ENCODE data around the gene CACNA2D2.
A peak's percentile ranks its signal among the peaks of the same experiment; 100 is the strongest.

CACNA2D2 gene

GRCh38 chr3:50389414-50389767 is 114.0 kb downstream of the CACNA2D2 start:
- DNase-seq = no peak

GRCh38 chr3:50388720-50389413 is 114.6 kb downstream of the CACNA2D2 start:
- no peak for DNase-seq

GRCh38 chr3:50388016-50388719 is 115.3 kb downstream of the CACNA2D2 start:
- no peak for DNase-seq

GRCh38 chr3:50385754-50386153 is 117.7 kb downstream of the CACNA2D2 start:
- no peak for DNase-seq

- no peak for DNase-seq
Measured at GRCh38 chr3:50383750-50384149, 119.7 kb downstream of the CACNA2D2 start.

DNA sequence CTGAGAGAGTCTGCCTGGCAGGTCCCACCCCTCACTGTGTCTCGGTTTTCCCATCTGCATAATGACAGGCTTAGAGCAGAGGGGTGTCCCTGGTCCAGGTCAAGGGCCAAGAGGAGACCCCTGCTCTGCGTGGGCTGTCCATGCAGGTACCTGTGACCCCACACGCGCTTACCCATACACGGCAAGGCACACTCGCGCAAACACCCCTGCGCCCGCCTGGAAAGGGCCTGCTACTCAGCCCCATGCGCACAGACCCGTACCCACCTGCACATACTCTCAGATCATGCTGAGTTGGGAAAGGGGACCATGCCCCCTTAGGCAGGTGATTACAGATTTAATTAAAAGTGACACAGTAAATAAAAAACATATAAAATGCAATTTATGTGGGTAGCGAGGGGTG is 120.7 kb downstream of the CACNA2D2 start:
- DNase-seq = no peak

GRCh38 chr3:50381383-50381782 is 122.1 kb downstream of the CACNA2D2 start:
- no peak for DNase-seq

- no peak for DNase-seq
Measured at GRCh38 chr3:50380405-50381085, 122.9 kb downstream of the CACNA2D2 start.

DNA sequence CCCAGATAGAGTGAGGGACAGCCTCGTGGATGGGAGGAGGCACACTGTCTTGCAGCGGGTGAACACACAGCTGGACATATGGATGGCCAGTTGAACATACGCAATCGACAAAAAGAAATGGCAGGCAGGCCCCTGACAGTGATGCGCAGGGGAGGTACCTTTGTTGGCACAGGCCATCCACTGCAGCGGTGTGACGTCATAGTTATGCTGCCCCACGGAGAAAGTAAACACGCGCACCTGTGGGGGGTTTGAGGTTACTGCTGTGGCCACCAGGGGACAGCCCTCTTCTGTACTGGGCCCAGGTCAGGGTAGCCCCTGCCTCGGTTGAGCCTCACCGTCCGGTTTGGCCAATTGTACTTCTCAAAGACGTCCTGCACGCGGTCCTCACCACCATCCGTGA is 124.7 kb downstream of the CACNA2D2 start:
- DNase-seq = no peak

- no peak for DNase-seq
Measured at GRCh38 chr3:50378024-50378423, 125.4 kb downstream of the CACNA2D2 start.

DNA sequence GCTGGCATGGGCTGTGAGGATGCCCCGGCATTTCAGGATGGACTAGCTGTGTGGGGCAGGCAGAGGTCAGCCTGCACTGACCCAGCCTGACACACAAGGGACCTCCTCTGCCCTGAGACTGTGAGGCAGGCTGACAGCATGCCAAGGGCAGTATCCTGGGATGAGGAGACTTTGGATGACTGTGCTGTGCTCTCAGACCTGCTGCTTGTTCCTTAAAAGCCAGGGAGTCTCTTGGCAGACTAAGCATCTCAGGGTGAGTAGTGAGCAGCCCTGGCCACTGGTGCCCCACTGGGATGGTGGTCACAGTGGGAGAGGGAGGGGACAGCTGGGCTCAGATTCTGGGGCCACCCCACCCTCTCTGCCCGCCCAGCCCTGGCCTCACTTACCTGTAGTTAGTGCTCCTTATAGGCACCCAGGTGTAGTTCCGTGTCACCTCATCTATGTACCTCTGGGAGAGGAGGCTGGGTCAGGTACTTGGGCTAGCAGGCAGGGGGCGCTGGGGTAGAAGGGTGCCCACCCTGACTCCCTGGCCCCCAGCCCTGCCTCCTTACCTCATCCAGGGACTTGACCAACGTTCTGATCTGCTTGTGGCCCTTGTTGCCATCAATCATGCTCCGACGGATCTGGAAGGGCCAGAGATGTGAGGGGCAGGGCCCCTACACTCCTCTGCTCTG is 128.0 kb downstream of the CACNA2D2 start:
- DNase-seq = no peak

GRCh38 chr3:50374363-50375257 is 128.8 kb downstream of the CACNA2D2 start:
- no peak for DNase-seq

DNA sequence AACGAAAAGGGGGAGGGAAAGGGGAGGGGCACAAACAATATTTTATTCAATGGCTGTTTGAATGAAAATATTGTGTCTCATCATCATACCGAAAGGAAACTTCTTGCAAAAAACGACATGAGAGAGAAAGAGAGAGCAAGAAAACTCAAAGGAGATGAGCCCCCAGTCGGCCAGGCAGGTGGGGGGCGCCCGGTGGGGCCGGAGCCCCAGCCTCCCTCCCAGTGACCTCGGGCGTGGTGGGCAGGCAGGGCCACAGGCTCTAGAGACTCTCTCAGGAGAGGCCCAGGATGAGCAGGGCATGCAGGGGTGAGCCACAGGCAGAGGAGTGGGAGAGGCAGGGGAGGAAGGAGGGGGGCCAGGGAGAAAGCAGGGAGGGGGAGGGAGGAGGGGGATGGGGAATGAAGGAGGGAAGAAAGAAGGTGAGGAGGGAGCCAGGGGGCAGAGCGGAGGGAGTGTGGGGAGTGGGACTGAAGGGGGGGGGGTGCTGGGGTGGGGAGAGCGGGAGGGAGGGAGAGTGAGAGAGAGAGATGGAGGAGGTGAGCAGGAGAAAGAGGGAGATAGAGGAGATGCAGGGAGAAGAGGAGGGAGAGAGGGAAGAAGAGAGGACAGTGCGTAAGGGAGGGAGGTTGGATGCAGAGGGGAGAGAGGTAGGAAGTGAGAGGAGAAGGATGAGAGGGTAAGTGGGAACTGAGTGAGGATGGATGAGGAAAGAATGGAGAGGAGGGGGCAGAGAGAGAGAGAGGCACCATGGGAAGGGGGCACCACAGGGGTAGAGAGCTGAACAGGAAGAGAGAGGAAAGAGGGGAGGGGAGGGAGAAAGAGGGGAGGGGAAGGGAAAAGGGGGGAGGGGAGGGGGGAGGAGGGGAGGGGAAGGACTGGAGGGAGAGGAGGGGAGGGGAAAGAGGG is 130.0 kb downstream of the CACNA2D2 start:
- no peak for DNase-seq

DNA sequence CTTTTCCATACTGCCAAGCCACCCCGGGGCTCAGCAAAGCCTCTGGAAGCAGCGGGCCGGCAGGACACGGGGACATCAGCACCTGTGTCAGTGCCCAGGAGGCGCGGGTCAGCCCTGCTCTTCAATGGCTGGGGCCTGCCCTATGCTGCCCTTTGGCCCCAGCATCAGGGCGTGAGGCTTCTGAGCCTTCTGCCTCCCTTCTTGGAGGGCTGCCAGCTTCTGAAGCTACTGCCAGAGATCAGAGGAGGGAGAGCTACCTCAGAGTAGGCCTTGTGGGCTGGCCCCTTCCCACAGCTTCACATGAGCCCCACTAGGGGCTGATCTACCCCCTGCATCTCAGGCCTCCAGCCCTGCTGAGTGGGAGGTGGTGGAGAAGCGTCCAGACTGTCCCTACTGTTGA is 131.1 kb downstream of the CACNA2D2 start:
- no peak for DNase-seq

- DNase-seq = no peak
Measured at GRCh38 chr3:50371133-50371685, 132.2 kb downstream of the CACNA2D2 start.

GRCh38 chr3:50370594-50370993 is 132.8 kb downstream of the CACNA2D2 start:
- no peak for DNase-seq

DNA sequence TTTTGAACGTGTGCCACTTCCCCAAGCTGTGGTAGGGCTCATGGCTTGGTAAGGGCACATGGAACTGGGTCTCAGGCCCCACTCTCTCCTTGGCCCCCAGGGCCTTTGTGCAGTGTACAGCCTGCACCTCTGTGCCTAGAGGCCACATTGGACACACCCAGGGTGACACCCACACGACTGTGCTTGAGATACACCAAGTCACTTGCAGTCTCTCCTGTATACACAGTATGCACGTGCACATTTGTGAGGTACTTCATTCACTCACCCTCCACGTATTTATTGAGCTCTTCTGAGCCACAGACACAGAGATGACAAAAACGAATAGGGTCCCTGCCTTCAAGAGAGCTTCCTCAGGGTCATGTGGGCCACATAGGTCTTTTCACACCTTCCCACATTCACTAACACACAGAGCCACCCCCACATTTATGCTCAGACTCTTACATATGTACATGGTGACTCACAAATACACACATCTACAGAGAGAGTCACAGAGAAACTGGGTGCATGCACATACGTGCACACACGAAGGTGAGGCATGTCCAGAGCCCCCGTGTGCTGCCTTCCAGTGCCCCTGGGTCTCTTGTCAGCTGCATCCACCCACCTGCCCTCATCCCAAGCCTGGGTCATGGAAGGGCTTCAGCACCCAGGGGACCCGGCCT is 134.3 kb downstream of the CACNA2D2 start:
- no peak for DNase-seq

GRCh38 chr3:50365842-50366220 is 137.6 kb downstream of the CACNA2D2 start:
- no peak for DNase-seq

- DNase-seq = peak; percentile 96
Measured at GRCh38 chr3:50365080-50365841, 138.2 kb downstream of the CACNA2D2 start.

DNA sequence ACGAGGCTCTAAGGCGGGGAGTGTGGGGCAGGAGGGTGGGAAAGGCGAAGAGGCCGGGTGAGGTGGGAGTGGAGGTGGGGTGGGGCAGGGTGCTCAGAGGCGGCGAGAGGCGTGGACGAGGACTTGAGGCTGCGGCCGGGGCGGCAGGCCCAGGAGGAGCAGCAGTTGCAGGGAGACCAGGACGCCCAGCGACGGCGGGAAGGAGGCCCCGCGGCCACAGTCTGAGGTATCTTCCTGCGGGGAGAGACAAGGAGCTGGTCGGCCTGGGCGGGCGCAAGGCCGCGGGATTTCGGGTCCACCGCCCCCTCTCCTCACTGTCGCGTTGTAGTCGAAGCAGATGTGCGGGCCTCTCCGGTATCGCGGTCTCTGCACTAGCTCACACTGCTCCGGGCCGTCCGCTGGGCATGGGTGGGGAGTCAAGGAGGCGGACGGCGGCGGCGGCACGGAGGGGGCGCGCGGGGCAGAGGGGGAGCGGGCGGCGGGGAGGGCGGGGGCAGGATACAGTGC is 138.8 kb downstream of the CACNA2D2 start:
- DNase-seq = no peak
